ENCODE results near the gene AGAP2. TPM values are rescaled to one million over a fixed set of nuclear protein-coding genes. Genes with fewer than 3 reads are reported as not detected.

The AGAP2 gene
- total and polyA plus RNA-seq, 8 donors, result 0.24 to 3.0 (median 0.79) TPM

- no peak for FAIRE-seq
- no peaks in the 10 kb centered on the region for H3K36me3 ChIP-seq
- intact Hi-C loops (cut with DNase I), result no loop called here
- 6 to 7% methylated on average over 47 to 49 of the region's 49 CpGs for WGBS, 2 donors
- H3K9me3 ChIP-seq, result no peaks in the 10 kb centered on the region
- H3K4me3 ChIP-seq, result peak overlapping the region in 1 of 4 donors; percentile 14
- peak in 3 of 4 donors; percentile 55 to 57 (median 57) for ATAC-seq
- DNase-seq, result peak in 1 of 6 donors; percentile 69
- TF ChIP-seq CTCF (IDR thresholded peaks at IDR 0.05), result no peak
- no peak overlapping the region for H3K27ac ChIP-seq
- peaks cover 0 to 12% (median 0%) of the 10 kb centered on the region in 4 donors for H3K27me3 ChIP-seq
- H3K4me1 ChIP-seq, result peaks cover 9 to 15% (median 13%) of the 10 kb centered on the region in 3 donors
Observed at GRCh38 chr12:57735952-57736740, 2.4 kb downstream of the AGAP2 start.

GRCh38 chr12:57735198-57735855 lies 3.2 kb downstream of the AGAP2 start:
- Histone ChIP-seq H3K27me3 (peaks cover 0 to 12% (median 0%) of the 10 kb centered on the region in 4 donors), H3K9me3 (no peaks in the 10 kb centered on the region), H3K27ac (no peak overlapping the region), H3K4me1 (peaks cover 9 to 15% (median 13%) of the 10 kb centered on the region in 3 donors), H3K36me3 (no peaks in the 10 kb centered on the region), H3K4me3 (no peak overlapping the region)
- TF ChIP-seq CTCF (IDR thresholded peaks at IDR 0.05), result no peak
- FAIRE-seq (no peak), ATAC-seq (peak in 1 of 4 donors; percentile 5), DNase-seq (no peak)
- intact Hi-C loops (cut with DNase I), result no loop called here
- 2 to 12% methylated on average over 5 to 8 of the region's 8 CpGs for WGBS, 2 donors

- ATAC-seq (no peak), DNase-seq (no peak), FAIRE-seq (no peak)
- peaks cover 9 to 15% (median 13%) of the 10 kb centered on the region in 3 donors for H3K4me1 ChIP-seq
- H3K27ac ChIP-seq, result no peak overlapping the region
- WGBS, 2 donors, result 68 to 79% methylated on average over 4 of the region's 4 CpGs
- H3K9me3 ChIP-seq, result no peaks in the 10 kb centered on the region
- no peak overlapping the region for H3K4me3 ChIP-seq
- no peaks in the 10 kb centered on the region for H3K36me3 ChIP-seq
- peaks cover 0 to 12% (median 0%) of the 10 kb centered on the region in 4 donors for H3K27me3 ChIP-seq
- TF ChIP-seq CTCF (IDR thresholded peaks at IDR 0.05), result no peak
- intact Hi-C loops (cut with DNase I), result no loop called here
Observed at GRCh38 chr12:57734591-57734990, 4.0 kb downstream of the AGAP2 start.

- H3K27ac ChIP-seq, result no peak overlapping the region
- intact Hi-C loops (cut with DNase I), result no loop called here
- no peaks in the 10 kb centered on the region for H3K36me3 ChIP-seq
- no peaks in the 10 kb centered on the region for H3K9me3 ChIP-seq
- ATAC-seq, result no peak
- H3K4me3 ChIP-seq, result no peak overlapping the region
- no peak for DNase-seq
- H3K4me1 ChIP-seq, result peaks cover 9 to 15% (median 13%) of the 10 kb centered on the region in 3 donors
- WGBS, 2 donors, result 71 to 79% methylated on average over 6 of the region's 6 CpGs
- peaks cover 0 to 12% (median 0%) of the 10 kb centered on the region in 4 donors for H3K27me3 ChIP-seq
- no peak for TF ChIP-seq CTCF (IDR thresholded peaks at IDR 0.05)
- FAIRE-seq, result no peak
Observed at GRCh38 chr12:57733928-57734327, 4.6 kb downstream of the AGAP2 start.
